Mesodermal cell (in vitro differentiated cells): ENCODE measurements around the gene FTSJ1. TPM values are rescaled to one million over a fixed set of nuclear protein-coding genes. Genes with fewer than 3 reads are reported as not detected.
"Not testable (repeated sequence)": the region's sequence is repeated elsewhere in the genome, so short reads cannot be mapped to it uniquely, and the experiment has no call there.

ENCODE experiments used
- H3K27ac ChIP-seq: 2 replicates; pipeline ENCODE4 v1.7.0; 2013; ENCODE audit warnings: mild to moderate bottlenecking, low read depth, low read length, moderate library complexity; ENCODE audit not compliant: severe bottlenecking
- H3K36me3 ChIP-seq: 2 replicates; pipeline ENCODE4 v1.7.1; 2013; ENCODE audit warnings: mild to moderate bottlenecking, low read length, moderate library complexity; ENCODE audit not compliant: control insufficient read depth, insufficient read depth
- H3K4me1 ChIP-seq: one replicate; pipeline ENCODE4 v1.7.1; 2013; ENCODE audit warnings: mild to moderate bottlenecking, low read length; ENCODE audit not compliant: insufficient read depth, control insufficient read depth, poor library complexity, severe bottlenecking
- H3K4me3 ChIP-seq: 2 replicates; pipeline ENCODE4 v1.7.0; 2013; ENCODE audit warnings: low read length, control low read depth, mild to moderate bottlenecking; ENCODE audit not compliant: insufficient read depth, poor library complexity, severe bottlenecking; ENCODE audit errors: extremely low read depth
- H3K9me3 ChIP-seq: 2 replicates; pipeline ENCODE4 v1.7.1; 2013; ENCODE audit warnings: mild to moderate bottlenecking, low read length, moderate library complexity; ENCODE audit not compliant: control insufficient read depth
- WGBS, 2 experiments: methylation state at CpG; one replicate each; pipeline ENCODE4 v1.1.5; 2013; ENCODE audit warnings: missing lambda C conversion rate in 2 of 2; ENCODE audit not compliant: insufficient coverage in 2 of 2; 5-methylcytosine and 5-hydroxymethylcytosine counted together
- polyA plus RNA-seq, 2 experiments: library from polyadenylated mRNA; stranded (reverse); fragments of 50-300 nt; gene quantifications; one replicate each; pipeline ENCODE4 v1.2.3, GENCODE V29; 2013

The FTSJ1 gene, protein sequence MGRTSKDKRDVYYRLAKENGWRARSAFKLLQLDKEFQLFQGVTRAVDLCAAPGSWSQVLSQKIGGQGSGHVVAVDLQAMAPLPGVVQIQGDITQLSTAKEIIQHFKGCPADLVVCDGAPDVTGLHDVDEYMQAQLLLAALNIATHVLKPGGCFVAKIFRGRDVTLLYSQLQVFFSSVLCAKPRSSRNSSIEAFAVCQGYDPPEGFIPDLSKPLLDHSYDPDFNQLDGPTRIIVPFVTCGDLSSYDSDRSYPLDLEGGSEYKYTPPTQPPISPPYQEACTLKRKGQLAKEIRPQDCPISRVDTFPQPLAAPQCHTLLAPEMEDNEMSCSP
- 53.2 TPM for polyA plus RNA-seq (2013, experiment 1 of 2)
- polyA plus RNA-seq (2013, experiment 2 of 2) = 47.2 TPM

DNA sequence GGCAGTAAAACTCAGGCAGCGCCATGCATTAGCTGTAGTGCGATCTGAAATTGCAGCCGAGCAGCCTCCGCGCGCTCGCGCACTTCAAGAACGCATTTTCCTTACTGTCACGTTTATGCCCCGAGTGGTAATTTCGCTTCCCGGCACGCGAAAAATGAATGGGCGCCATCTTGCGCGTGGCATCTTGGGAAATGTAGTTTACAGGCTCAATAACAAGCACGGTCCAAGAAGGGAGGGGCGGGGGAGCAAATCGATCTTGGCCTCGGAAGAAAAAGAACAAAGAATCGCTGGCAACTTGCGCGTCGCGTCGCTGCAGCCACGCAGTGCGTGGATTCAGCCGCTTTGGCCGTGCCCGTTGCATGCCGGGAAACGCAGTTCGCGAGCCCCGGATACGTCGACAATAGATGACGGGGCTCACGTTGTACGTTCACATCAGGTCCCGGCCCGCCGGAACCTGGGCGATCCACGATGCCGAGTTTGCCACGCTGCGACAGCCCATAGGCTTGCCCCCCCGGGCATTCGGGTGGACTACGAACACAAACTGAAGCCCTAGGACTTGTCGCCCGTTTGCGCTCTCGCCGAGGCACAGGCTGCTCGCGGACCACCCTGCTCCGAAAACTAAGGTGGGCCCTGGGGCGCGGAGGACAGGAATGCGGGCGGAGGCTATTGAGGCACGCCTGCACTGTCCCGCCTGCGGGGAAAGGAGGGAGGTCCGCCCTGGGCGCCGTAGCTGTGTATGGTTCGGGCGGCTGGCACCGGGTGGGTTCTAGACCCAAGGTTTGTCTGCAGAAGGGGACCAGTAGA, at the start of gene FTSJ1:
Gene FTSJ1 (plus strand): TSS at position 426 of the 804 bp plus-strand sequence. CDS start 1,849 bp downstream, outside the sequence.
- Histone ChIP-seq H3K27ac (peak within 1 kb of the TSS; percentile 73), H3K9me3 (no peaks in the 10 kb centered on the region), H3K36me3 (peaks cover 22% of the 10 kb centered on the region), H3K4me1 (peaks cover 4% of the 10 kb centered on the region), H3K4me3 (peak within 1 kb of the TSS; percentile 66)
- WGBS, 2 experiments = 0 to 1% methylated on average over 32 to 35 of the region's 75 CpGs

DNA sequence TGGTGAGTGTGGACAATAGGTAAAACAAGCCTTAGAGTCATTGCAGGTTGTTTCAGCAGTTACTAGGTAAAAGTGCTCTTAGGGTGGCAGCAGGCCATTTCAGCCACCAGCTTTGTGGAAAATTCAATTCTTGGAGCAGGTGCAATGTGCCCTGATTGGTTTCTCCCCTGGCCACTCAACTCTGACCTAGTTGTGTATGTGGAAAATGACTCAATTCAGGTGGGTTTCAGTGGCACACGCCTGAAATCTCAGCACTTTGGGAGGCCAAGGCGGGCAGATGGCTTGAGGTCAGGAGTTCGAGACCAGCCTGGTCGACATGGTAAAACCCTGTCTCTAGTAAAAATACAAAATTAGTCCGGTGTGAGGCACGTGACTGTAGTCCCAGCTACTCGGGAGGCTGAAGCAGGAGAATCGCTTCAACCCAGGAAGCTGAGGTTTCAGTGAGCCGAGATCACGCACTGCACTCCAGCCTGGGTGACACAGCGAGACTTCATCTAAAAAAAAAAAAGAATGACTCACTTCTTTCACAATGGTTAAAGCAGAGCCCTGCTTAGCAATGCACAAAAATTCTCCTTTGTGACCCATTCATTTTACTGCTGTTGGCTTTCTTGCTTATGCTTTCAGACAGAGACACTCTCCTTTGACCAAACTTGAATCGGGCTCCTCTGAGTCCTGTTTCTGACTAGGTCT, 48.8 kb upstream of the FTSJ1 start:
- not testable (repeated sequence) for H3K9me3 ChIP-seq, H3K4me3 ChIP-seq, H3K27ac ChIP-seq, H3K36me3 ChIP-seq, H3K4me1 ChIP-seq
- no CpG with 5 or more reads among the region's 12 CpGs for WGBS, 2 experiments

GRCh38 chrX:48429606-48430005, 46.4 kb upstream of the FTSJ1 start:
- H3K27ac ChIP-seq, H3K9me3 ChIP-seq, H3K36me3 ChIP-seq, H3K4me1 ChIP-seq, H3K4me3 ChIP-seq: not testable (repeated sequence)
- WGBS, 2 experiments = no CpG with 5 or more reads among the region's 5 CpGs

- H3K27ac ChIP-seq, H3K36me3 ChIP-seq, H3K4me3 ChIP-seq, H3K4me1 ChIP-seq, H3K9me3 ChIP-seq: not testable (repeated sequence)
- WGBS, 2 experiments = no CpG with 5 or more reads among the region's 4 CpGs
Measured at GRCh38 chrX:48430166-48430565, 45.8 kb upstream of the FTSJ1 start.

GRCh38 chrX:48433713-48434112, 42.3 kb upstream of the FTSJ1 start:
- not testable (repeated sequence) for H3K27ac ChIP-seq, H3K4me3 ChIP-seq, H3K9me3 ChIP-seq, H3K4me1 ChIP-seq, H3K36me3 ChIP-seq
- 75% methylated on average over 2 of the region's 13 CpGs; no CpG with 5 or more reads in 1 of the 2 experiments for WGBS, 2 experiments

- not testable (repeated sequence) for H3K4me3 ChIP-seq, H3K27ac ChIP-seq, H3K9me3 ChIP-seq, H3K36me3 ChIP-seq, H3K4me1 ChIP-seq
- WGBS, 2 experiments = 100% methylated on average over 2 of the region's 6 CpGs; no CpG with 5 or more reads in 1 of the 2 experiments
Measured at GRCh38 chrX:48447201-48447600, 28.8 kb upstream of the FTSJ1 start.

- Histone ChIP-seq H3K4me3 (no peak overlapping the region), H3K27ac (no peak overlapping the region), H3K4me1 (no peaks in the 10 kb centered on the region), H3K36me3 (no peaks in the 10 kb centered on the region), H3K9me3 (no peaks in the 10 kb centered on the region)
Measured at GRCh38 chrX:48450076-48450475, 25.9 kb upstream of the FTSJ1 start.

DNA sequence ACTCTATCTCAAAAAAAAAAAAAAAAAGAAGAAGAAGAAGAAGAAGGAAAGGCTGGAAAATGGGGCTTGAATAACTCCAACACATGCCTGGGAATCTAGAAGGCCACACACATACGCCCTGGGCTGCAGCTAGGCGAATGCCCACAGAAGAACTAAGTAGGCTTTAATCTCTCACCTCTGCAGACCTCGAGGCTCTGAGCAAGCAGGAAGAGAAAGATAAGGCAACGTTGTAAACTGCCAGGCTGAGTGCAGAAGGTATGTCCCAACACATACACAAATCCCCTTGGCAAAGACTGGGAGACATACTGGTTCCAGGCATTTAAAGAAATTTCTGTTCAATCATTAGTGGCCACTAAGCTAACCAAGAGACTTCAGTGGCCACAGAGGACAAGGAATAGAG, 24.3 kb upstream of the FTSJ1 start:
- no peaks in the 10 kb centered on the region for H3K36me3 ChIP-seq
- no peaks in the 10 kb centered on the region for H3K4me1 ChIP-seq
- WGBS, 2 experiments = no CpG with 5 or more reads among the region's 4 CpGs
- H3K9me3 ChIP-seq = no peaks in the 10 kb centered on the region
- H3K4me3 ChIP-seq = no peak overlapping the region
- no peak overlapping the region for H3K27ac ChIP-seq

- Histone ChIP-seq H3K27ac (no peak overlapping the region), H3K9me3 (no peaks in the 10 kb centered on the region), H3K36me3 (no peaks in the 10 kb centered on the region), H3K4me1 (no peaks in the 10 kb centered on the region), H3K4me3 (no peak overlapping the region)
- WGBS, 2 experiments = 93% methylated on average over 3 of the region's 6 CpGs; no CpG with 5 or more reads in 1 of the 2 experiments
Measured at GRCh38 chrX:48456628-48457331, 19.2 kb upstream of the FTSJ1 start.

DNA sequence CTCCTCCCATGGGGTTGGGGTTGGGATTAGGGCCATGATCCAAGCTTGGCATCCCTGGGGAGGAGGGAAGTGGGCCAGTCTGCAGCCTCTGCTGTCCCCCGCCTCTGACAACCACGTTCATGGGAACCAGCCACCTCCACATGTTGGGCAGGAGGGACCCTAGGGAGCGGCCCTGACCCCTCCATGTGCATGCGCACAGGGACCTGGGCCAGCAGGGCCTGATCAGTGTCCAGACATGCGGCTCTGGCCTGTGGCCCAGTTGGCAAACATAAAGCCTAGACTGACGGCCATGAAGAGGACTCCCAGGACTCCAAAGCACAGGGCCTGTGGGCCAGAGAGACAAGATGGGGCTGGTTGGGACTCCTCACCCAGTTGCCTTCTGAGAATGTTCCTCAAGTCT, 17.3 kb upstream of the FTSJ1 start:
- Histone ChIP-seq H3K4me1 (no peaks in the 10 kb centered on the region), H3K36me3 (no peaks in the 10 kb centered on the region), H3K4me3 (no peak overlapping the region), H3K9me3 (no peaks in the 10 kb centered on the region), H3K27ac (no peak overlapping the region)
- 83% methylated on average over 1 of the region's 6 CpGs; no CpG with 5 or more reads in 1 of the 2 experiments for WGBS, 2 experiments
